PC-9 (cell line): ENCODE data around the gene IL16. TPM values are rescaled to one million over a fixed set of nuclear protein-coding genes. Genes with fewer than 3 reads are reported as not detected.

Source experiments
- BruUV-seq: library from RNA; stranded (reverse); fragments of 400-500 nt; replicated peaks from 2 replicates; lab custom pipeline; 2021; lab: Mats Ljungman, UMichigan
- CTCF ChIA-PET: fragments of 300-600 bp; sonication (Branson Sonifier 250); formaldehyde crosslinking; loops from one replicate; lab custom pipeline; 2022; ENCODE audit warnings: antibody characterized with exemption; lab: Charles Lee
- POLR2A ChIA-PET: fragments of 300-600 bp; sonication (Branson Sonifier 250); formaldehyde crosslinking; loops from one replicate; lab custom pipeline; 2022; ENCODE audit warnings: antibody characterized with exemption; ENCODE audit not compliant: unreplicated experiment; lab: Charles Lee
- DNase-seq, 2 experiments: peaks; one replicate each; pipeline versions ENCODE4 v3.0.0 to v3.0.0-alpha.2; 2015 to 2022; ENCODE audit warnings: mixed read lengths in 1 of 2
- H2AFZ ChIP-seq: fragments of 200-600 bp; sonication (generic); 2 replicates; pipeline ENCODE4 v1.8.1; 2017; ENCODE audit warnings: antibody characterized with exemption
- H3F3A ChIP-seq: fragments of 200-600 bp; sonication (generic); 2 replicates; pipeline ENCODE4 v1.8.1; 2017; ENCODE audit warnings: antibody characterized with exemption, mild to moderate bottlenecking, low read depth; ENCODE audit not compliant: insufficient read depth
- H3K27ac ChIP-seq: fragments of 200-600 bp; sonication (generic); 2 replicates; pipeline ENCODE4 v1.6.1; 2016; ENCODE audit warnings: mixed run types
- H3K27me3 ChIP-seq: fragments of 200-600 bp; sonication (generic); 2 replicates; pipeline ENCODE4 v1.6.1; 2016; ENCODE audit warnings: low read depth, mixed run types; ENCODE audit not compliant: insufficient read depth
- H3K36me3 ChIP-seq: fragments of 200-600 bp; sonication (generic); 2 replicates; pipeline ENCODE4 v1.6.1; 2016; ENCODE audit warnings: low read depth, mixed run types
- H3K4me1 ChIP-seq: fragments of 200-600 bp; sonication (generic); replicated peaks from 2 replicates; pipeline ENCODE4 v1.6.1; 2016; ENCODE audit warnings: mixed run types; ENCODE audit not compliant: insufficient read depth
- H3K4me2 ChIP-seq: fragments of 200-600 bp; sonication (generic); 2 replicates; pipeline ENCODE4 v1.6.1; 2017; ENCODE audit warnings: mixed run types
- H3K4me3 ChIP-seq: fragments of 200-600 bp; sonication (generic); 2 replicates; pipeline ENCODE4 v1.6.1; 2016; ENCODE audit warnings: mixed run types
- H3K79me2 ChIP-seq: fragments of 200-600 bp; sonication (generic); 2 replicates; pipeline ENCODE4 v1.6.1; 2017; ENCODE audit warnings: low read depth, mixed run types
- H3K9me2 ChIP-seq: fragments of 200-600 bp; sonication (generic); 2 replicates; pipeline ENCODE4 v1.8.1; 2017; ENCODE audit warnings: mild to moderate bottlenecking; ENCODE audit not compliant: insufficient read depth
- H3K9me3 ChIP-seq: fragments of 200-600 bp; sonication (generic); 2 replicates; pipeline ENCODE4 v1.8.1; 2016; ENCODE audit warnings: low read depth; ENCODE audit not compliant: insufficient read depth
- H4K20me1 ChIP-seq: fragments of 200-600 bp; sonication (generic); 2 replicates; pipeline ENCODE4 v1.8.1; 2017; ENCODE audit not compliant: insufficient read depth
- CTCF ChIP-seq: fragments of 200-600 bp; sonication (generic); conservative IDR thresholded peaks from 2 replicates; pipeline ENCODE4 v1.6.1; 2017; ENCODE audit warnings: mixed run types, antibody characterized with exemption, mild to moderate bottlenecking, moderate library complexity
- EZH2 ChIP-seq: fragments of 200-600 bp; sonication (generic); IDR thresholded peaks from 2 replicates; pipeline ENCODE4 v1.8.0; 2017; ENCODE audit warnings: antibody characterized with exemption, low read depth
- intact Hi-C: fragments of 100-400 bp; cut with micrococcal nuclease; formaldehyde crosslinking; loops from one replicate; pipeline ENCODE4 v1.10.0; 2022; ENCODE audit not compliant: unreplicated experiment
- total RNA-seq: library from RNA; stranded (reverse); gene quantifications from 2 replicates; pipeline ENCODE4 v1.2.3, GENCODE V29; 2021

The IL16 gene
- total RNA-seq, 1 experiment from 2014 or later, result 0.50 TPM

- Histone ChIP-seq H3K4me2 (no peak overlapping the region), H3K27ac (no peak overlapping the region), H2AFZ (no peak overlapping the region), H3K27me3 (peaks cover 57% of the 10 kb centered on the region), H3K4me1 (no peaks in the 10 kb centered on the region), H3K9me2 (no peaks in the 10 kb centered on the region), H3K9me3 (no peaks in the 10 kb centered on the region), H4K20me1 (no peaks in the 10 kb centered on the region), H3K36me3 (no peaks in the 10 kb centered on the region), H3K79me2 (no peaks in the 10 kb centered on the region), H3F3A (no peaks in the 10 kb centered on the region), H3K4me3 (no peak overlapping the region)
- intact Hi-C loops, result no loop called here
- POLR2A ChIA-PET, result no interaction called here
- CTCF ChIA-PET, result no interaction called here
- no peak for DNase-seq
- BruUV-seq, result no TSS peak
- TF ChIP-seq EZH2 (no peak), CTCF (no peak)
These were observed 74.3 kb downstream of the IL16 start for GRCh38 chr15:81270781-81271491.

- Histone ChIP-seq H3K4me2 (no peak overlapping the region), H3K4me3 (no peak overlapping the region), H3K4me1 (no peaks in the 10 kb centered on the region), H3F3A (no peaks in the 10 kb centered on the region), H4K20me1 (no peaks in the 10 kb centered on the region), H3K79me2 (no peaks in the 10 kb centered on the region), H3K27ac (no peak overlapping the region), H2AFZ (no peak overlapping the region), H3K9me3 (no peaks in the 10 kb centered on the region), H3K9me2 (no peaks in the 10 kb centered on the region), H3K36me3 (no peaks in the 10 kb centered on the region), H3K27me3 (peaks cover 53% of the 10 kb centered on the region)
- ChIA-PET POLR2A (no interaction called here), CTCF (interaction anchor here (0.6 kb wide), 1 partner anchor 612 kb away, joined by 4 read pairs; no protein-coding TSS in a partner anchor)
- TF ChIP-seq EZH2 (no peak), CTCF (no peak)
- intact Hi-C loops, result no loop called here
- no TSS peak for BruUV-seq
- DNase-seq, result no peak
These were observed 75.3 kb downstream of the IL16 start for GRCh38 chr15:81271761-81272644.

- no peaks in the 10 kb centered on the region for H3K4me1 ChIP-seq
- H3F3A ChIP-seq, result no peaks in the 10 kb centered on the region
- no peaks in the 10 kb centered on the region for H3K79me2 ChIP-seq
- no peak for DNase-seq
- no peaks in the 10 kb centered on the region for H3K9me2 ChIP-seq
- no peak overlapping the region for H3K4me2 ChIP-seq
- no TSS peak for BruUV-seq
- H3K27me3 ChIP-seq, result peaks cover 45% of the 10 kb centered on the region
- no peak overlapping the region for H2AFZ ChIP-seq
- H4K20me1 ChIP-seq, result no peaks in the 10 kb centered on the region
- H3K36me3 ChIP-seq, result no peaks in the 10 kb centered on the region
- no peak overlapping the region for H3K27ac ChIP-seq
- ChIA-PET POLR2A (no interaction called here), CTCF (no interaction called here)
- no peaks in the 10 kb centered on the region for H3K9me3 ChIP-seq
- no peak for TF ChIP-seq CTCF
- no peak for TF ChIP-seq EZH2
- intact Hi-C loops, result no loop called here
- H3K4me3 ChIP-seq, result no peak overlapping the region
These were observed 76.5 kb downstream of the IL16 start for GRCh38 chr15:81273200-81273599.
